Activated CD8-positive, alpha-beta memory T cell treated with anti-CD3 and anti-CD28 coated beads, Interleukin-2, amount 50 U/mL, for 1 hour (primary cell): ENCODE results near the gene CTBS.
"Not testable (repeated sequence)": the region's sequence is repeated elsewhere in the genome, so short reads cannot be mapped to it uniquely, and the experiment has no call there.

ENCODE experiments used
- DNase-seq: peaks from one replicate; pipeline ENCODE4 v3.0.0-alpha.2; 2020; ENCODE audit errors: extremely low read depth

CTBS gene

GRCh38 chr1:84573967-84574842 lies at the start of gene CTBS:
TSS of gene CTBS (minus strand) at chr1:84574440. CDS start at chr1:84574415, 25 bp downstream.
- DNase-seq = peak; percentile 62

GRCh38 chr1:84621553-84621952 lies 47.3 kb upstream of the CTBS start:
- DNase-seq = no peak

GRCh38 chr1:84620720-84621313 lies 46.6 kb upstream of the CTBS start:
- DNase-seq = peak; percentile 38

- no peak for DNase-seq
Observed at GRCh38 chr1:84619383-84620102, 45.3 kb upstream of the CTBS start.

- DNase-seq = no peak
Observed at GRCh38 chr1:84617349-84617748, 43.1 kb upstream of the CTBS start.

GRCh38 chr1:84615790-84616189 lies 41.5 kb upstream of the CTBS start:
- no peak for DNase-seq

- DNase-seq = no peak
Observed at GRCh38 chr1:84613887-84614286, 39.6 kb upstream of the CTBS start.

- DNase-seq = no peak
Observed at GRCh38 chr1:84613026-84613425, 38.8 kb upstream of the CTBS start.

- DNase-seq = no peak
Observed at GRCh38 chr1:84611796-84612195, 37.6 kb upstream of the CTBS start.

GRCh38 chr1:84611091-84611490 lies 36.9 kb upstream of the CTBS start:
- DNase-seq = no peak

- DNase-seq = no peak
Observed at GRCh38 chr1:84606977-84607376, 32.7 kb upstream of the CTBS start.

GRCh38 chr1:84605157-84605556 lies 30.9 kb upstream of the CTBS start:
- no peak for DNase-seq

- no peak for DNase-seq
Observed at GRCh38 chr1:84603941-84604830, 29.9 kb upstream of the CTBS start.

- DNase-seq = no peak
Observed at GRCh38 chr1:84603223-84603622, 29.0 kb upstream of the CTBS start.

- DNase-seq = no peak
Observed at GRCh38 chr1:84600796-84601195, 26.6 kb upstream of the CTBS start.

- DNase-seq = no peak
Observed at GRCh38 chr1:84598846-84599741, 24.9 kb upstream of the CTBS start.

GRCh38 chr1:84598418-84598817 lies 24.2 kb upstream of the CTBS start:
- DNase-seq = no peak

- no peak for DNase-seq
Observed at GRCh38 chr1:84597011-84597410, 22.8 kb upstream of the CTBS start.

GRCh38 chr1:84594959-84595358 lies 20.7 kb upstream of the CTBS start:
- DNase-seq = not testable (repeated sequence)

GRCh38 chr1:84587099-84587498 lies 12.9 kb upstream of the CTBS start:
- no peak for DNase-seq

- DNase-seq = no peak
Observed at GRCh38 chr1:84585803-84586202, 11.6 kb upstream of the CTBS start.
